ENCODE results near the gene RGS3. TPM values are rescaled to one million over a fixed set of nuclear protein-coding genes. Genes with fewer than 3 reads are reported as not detected.

The RGS3 gene
- total RNA-seq, 1 experiment from 2014 or later, result 39.4 TPM

- ChIA-PET RAD21 (ENCODE audit: low non-redundant PET in 1 of 2, low total read pairs in 2 of 2, uncharacterized antibody in 2 of 2, unreplicated experiment in 2 of 2) (no interaction called here), POLR2A (interaction anchor here (2.5 kb wide), 1 partner anchor 9 kb away, joined by 9 read pairs; no protein-coding TSS in a partner anchor), CTCF (no interaction called here)
- Histone ChIP-seq H4K20me1 (ENCODE audit: insufficient read depth) (no peaks in the 10 kb centered on the region), H3K4me2 (ENCODE audit: low read length) (peak overlapping the region; percentile 38), H3K4me3 (replicated peaks in 1 of 2; ENCODE audit: low read depth in 1 of 2, low read length in 2 of 2) (no peak overlapping the region), H3K27me3 (ENCODE audit: insufficient read depth, low read length) (no peaks in the 10 kb centered on the region), H3K27ac (ENCODE audit: low read depth, low read length) (no peak overlapping the region), H3K9me2 (ENCODE audit: insufficient read depth) (no peaks in the 10 kb centered on the region), H3K9me3 (ENCODE audit: control insufficient read depth in 1 of 2, insufficient read depth in 1 of 2, low read depth in 1 of 2, low read length in 2 of 2) (no peaks in the 10 kb centered on the region), H3K4me1 (ENCODE audit: control insufficient read depth in 1 of 2, insufficient read depth in 2 of 2, low read length in 2 of 2) (peaks cover 22 to 39% of the 10 kb centered on the region in 2 experiments), H3K9ac (ENCODE audit: low read length) (no peak overlapping the region), H3K79me2 (ENCODE audit: insufficient read depth, low read length) (no peaks in the 10 kb centered on the region; the same call in 1 of the 2 replicates), H3K36me3 (ENCODE audit: control insufficient read depth in 1 of 2, insufficient read depth in 2 of 2, low read length in 2 of 2) (no peaks in the 10 kb centered on the region), H2AFZ (ENCODE audit: low read depth, low read length, poor library complexity, severe bottlenecking) (no peak overlapping the region)
- ATAC-seq, result no peak
- intact Hi-C loops (cut with micrococcal nuclease), result no loop called here
- DNase-seq (ENCODE audit: low read depth, low spot score), result no peak
- BruUV-seq (replicated peaks), result no TSS peak
- TF ChIP-seq MAX (IDR thresholded peaks at IDR 0.05), result no peak
- TF ChIP-seq EZH2 (IDR thresholded peaks at IDR 0.05), result no peak
- TF ChIP-seq CBX3 (IDR thresholded peaks at IDR 0.05; ENCODE audit: low read depth), result no peak
- TF ChIP-seq YY1 (IDR thresholded peaks at IDR 0.05; ENCODE audit: extremely low read depth, insufficient replicate concordance, low read depth, low read length), result no peak
- TF ChIP-seq POLR2AphosphoS5 (IDR thresholded peaks at IDR 0.05; ENCODE audit: low read depth, low read length), result no peak
- no peak for TF ChIP-seq SP1 (IDR thresholded peaks at IDR 0.05; ENCODE audit: low read depth)
- TF ChIP-seq EGR1 (IDR thresholded peaks at IDR 0.05; ENCODE audit: low read depth), result no peak
- TF ChIP-seq SRF (IDR thresholded peaks at IDR 0.05; ENCODE audit: low read depth), result no peak
- TF ChIP-seq ATF3 (IDR thresholded peaks at IDR 0.05), result no peak
- no peak for TF ChIP-seq TCF7L2 (IDR thresholded peaks at IDR 0.05; ENCODE audit: borderline replicate concordance, extremely low read depth, insufficient read depth, insufficient read length)
- TF ChIP-seq ZFX (IDR thresholded peaks at IDR 0.05), result no peak
- no peak for TF ChIP-seq ZBTB33 (IDR thresholded peaks at IDR 0.05; ENCODE audit: extremely low read depth, insufficient replicate concordance, low read length)
- TF ChIP-seq ZNF274 (IDR thresholded peaks at IDR 0.05; ENCODE audit: low read depth, low read length), result no peak
- TF ChIP-seq EZH2phosphoT487 (IDR thresholded peaks at IDR 0.05; ENCODE audit: borderline replicate concordance), result no peak
- no peak for TF ChIP-seq RAD21 (IDR thresholded peaks at IDR 0.05; ENCODE audit: low read depth)
- TF ChIP-seq CEBPB (IDR thresholded peaks at IDR 0.05; ENCODE audit: low read depth), result no peak
Measured at GRCh38 chr9:113570106-113570505, 106.6 kb downstream of the RGS3 start.
